ENCODE measurements around the gene POLR2H. TPM values are rescaled to one million over a fixed set of nuclear protein-coding genes. Genes with fewer than 3 reads are reported as not detected.

Gene POLR2H
- polyA plus RNA-seq, 1 of the 3 experiments (the other 2 are of a cell fraction), result 206 TPM

GRCh38 chr3:184351511-184352148 lies 9.9 kb upstream of the POLR2H start:
- 67% methylated on average over 9 of the region's 9 CpGs for WGBS (ENCODE audit: low lambda C conversion rate)
- Histone ChIP-seq H3K9ac (no peak overlapping the region), H2AFZ (ENCODE audit: low read depth) (no peak overlapping the region), H4K20me1 (ENCODE audit: insufficient read depth) (no peaks in the 10 kb centered on the region), H3K4me3 (ENCODE audit: low read depth in 2 of 2, low read length in 1 of 2) (no peak overlapping the region), H3K27ac (ENCODE audit: low read depth in 2 of 2, low read length in 1 of 2) (no peak overlapping the region; a peak in 1 of 4 replicates), H3K27me3 (ENCODE audit: insufficient read depth) (no peaks in the 10 kb centered on the region), H3K36me3 (replicated peaks in 1 of 2; ENCODE audit: control insufficient read depth in 1 of 2, insufficient read depth in 2 of 2, low read length in 1 of 2) (peaks cover 3 to 34% of the 10 kb centered on the region in 2 experiments), H3K4me1 (ENCODE audit: control insufficient read depth in 1 of 2, insufficient read depth in 2 of 2, low read depth in 1 of 2, low read length in 1 of 2) (peaks cover 0 to 18% of the 10 kb centered on the region in 2 experiments; a peak in 1 of 4 replicates), H3F3A (replicated peaks; ENCODE audit: insufficient read depth) (no peaks in the 10 kb centered on the region), H3K9me2 (no peaks in the 10 kb centered on the region), H3K4me2 (no peak overlapping the region), H3K79me2 (ENCODE audit: insufficient read depth) (no peaks in the 10 kb centered on the region), H3K9me3 (no peaks in the 10 kb centered on the region)
- ChIA-PET POLR2A (interaction anchor here (2.9 kb wide), 1 partner anchor 14 kb away, joined by 19 read pairs; the partner anchor contains the start of gene FAM131A), CTCF (interaction anchor here (1.0 to 5.3 kb wide), 8 partner anchors 7 to 118 kb away, joined by 3 to 63 read pairs (median 4); partner anchors contain the start of genes EEF1AKMT4 and FAM131A)
- DNase-seq, result no peak
- no peak for TF ChIP-seq SMC3 (IDR thresholded peaks at IDR 0.05; ENCODE audit: low read depth, low read length)
- no peak for TF ChIP-seq FOXM1 (IDR thresholded peaks at IDR 0.05; ENCODE audit: low read depth)
- TF ChIP-seq CTCF (IDR thresholded peaks at IDR 0.05), result no peak
- TF ChIP-seq GABPA (IDR thresholded peaks at IDR 0.05; ENCODE audit: low read depth), result no peak
- no peak for TF ChIP-seq MEF2A (IDR thresholded peaks at IDR 0.05; ENCODE audit: borderline replicate concordance, low read depth)
- no peak for TF ChIP-seq MAX (IDR thresholded peaks at IDR 0.05; ENCODE audit: low read depth)
- no peak for TF ChIP-seq EZH2phosphoT487 (IDR thresholded peaks at IDR 0.05; ENCODE audit: borderline replicate concordance, low read depth)
- no peak for TF ChIP-seq RFX5 (IDR thresholded peaks at IDR 0.05; ENCODE audit: low read length)
- no peak for TF ChIP-seq NRF1 (IDR thresholded peaks at IDR 0.05; ENCODE audit: low read depth, low read length)
- TF ChIP-seq RXRA (IDR thresholded peaks at IDR 0.05; ENCODE audit: borderline replicate concordance, low read depth), result no peak
- TF ChIP-seq USF1 (IDR thresholded peaks at IDR 0.05; ENCODE audit: borderline replicate concordance, low read depth), result no peak
- no peak for TF ChIP-seq RAD21 (IDR thresholded peaks at IDR 0.05; ENCODE audit: low read length)
- TF ChIP-seq MXI1 (IDR thresholded peaks at IDR 0.05; ENCODE audit: low read depth, low read length), result no peak
- no peak for TF ChIP-seq NFIC (IDR thresholded peaks at IDR 0.05; ENCODE audit: borderline replicate concordance)

All from SK-N-SH (cell line).